GM12878 (cell line): Measurements from ENCODE around the gene C14orf93. TPM values are rescaled to one million over a fixed set of nuclear protein-coding genes. Genes with fewer than 3 reads are reported as not detected.

Experiments
- ASH2L ChIP-seq: fragments of 300-600, 200-600 bp; sonication (generic); IDR thresholded peaks from 2 replicates; pipeline ENCODE4 v1.6.1; 2017; ENCODE audit warnings: low read depth, mild to moderate bottlenecking, borderline replicate concordance
- ATF2 ChIP-seq: IDR thresholded peaks from 2 replicates; pipeline ENCODE4 v1.6.1; 2012; ENCODE audit warnings: low read length, inconsistent platforms
- BHLHE40 ChIP-seq, 2 experiments: fragments of 450-650 bp in 1 of 2; IDR thresholded peaks; 2 replicates each; pipeline ENCODE4 v1.6.1; 2011 to 2017; ENCODE audit warnings: low read depth in 2 of 2, borderline replicate concordance in 1 of 2, improper control_type of control experiment in 1 of 2, low read length in 1 of 2, mild to moderate bottlenecking in 1 of 2
- BMI1 ChIP-seq: fragments of 450-650 bp; IDR thresholded peaks from 2 replicates; pipeline ENCODE4 v1.6.1; 2016; ENCODE audit warnings: mild to moderate bottlenecking, moderate library complexity, borderline replicate concordance
- CREB1 ChIP-seq: IDR thresholded peaks from 2 replicates; pipeline ENCODE4 v1.6.1; 2012; ENCODE audit warnings: low read depth, mild to moderate bottlenecking, inconsistent platforms
- CTCF ChIP-seq, 3 experiments: IDR thresholded peaks in 2 of 3; conservative IDR thresholded peaks in 1 of 3; 2 replicates each; pipeline ENCODE4 v1.5.1; 2011; ENCODE audit warnings: low read depth in 3 of 3, low read length in 3 of 3, mild to moderate bottlenecking in 3 of 3, control low read depth in 2 of 3, moderate library complexity in 2 of 3, inconsistent platforms in 1 of 3, mixed read lengths in 1 of 3; ENCODE audit not compliant: control insufficient read depth in 2 of 3, insufficient read depth in 1 of 3; ENCODE audit errors: extremely low read depth in 1 of 3
- E4F1 ChIP-seq: fragments of 450-650 bp; IDR thresholded peaks from 2 replicates; pipeline ENCODE4 v1.6.1; 2018; ENCODE audit warnings: borderline replicate concordance, mild to moderate bottlenecking; ENCODE audit not compliant: partially characterized antibody
- FOXM1 ChIP-seq: IDR thresholded peaks from 2 replicates; pipeline ENCODE4 v1.6.1; 2012; ENCODE audit warnings: low read depth, mild to moderate bottlenecking, inconsistent platforms, low read length, moderate library complexity
- MAX ChIP-seq: IDR thresholded peaks from 2 replicates; pipeline ENCODE4 v1.6.1; 2012; ENCODE audit warnings: low read depth, low read length, improper control_type of control experiment
- MYB ChIP-seq: fragments of 150-350 bp; IDR thresholded peaks from 2 replicates; pipeline ENCODE4 v1.6.1; 2014; ENCODE audit warnings: mild to moderate bottlenecking, low read depth, low read length, borderline replicate concordance
- POU2F2 ChIP-seq: IDR thresholded peaks from 3 replicates; pipeline ENCODE4 v1.6.1; 2011; ENCODE audit warnings: low read depth, mild to moderate bottlenecking, low read length, borderline replicate concordance
- RUNX3 ChIP-seq: IDR thresholded peaks from 2 replicates; pipeline ENCODE4 v1.6.1; 2012; ENCODE audit warnings: low read length, inconsistent platforms
- SMAD1 ChIP-seq: fragments of 450-650 bp; IDR thresholded peaks from 2 replicates; pipeline ENCODE4 v1.6.1; 2018; ENCODE audit warnings: mild to moderate bottlenecking, low read depth; ENCODE audit not compliant: partially characterized antibody
- SP1 ChIP-seq: IDR thresholded peaks from one replicate; pipeline ENCODE4 v1.6.1; 2011; ENCODE audit warnings: low read depth, low read length
- STAT1 ChIP-seq: fragments of 450-650 bp; conservative IDR thresholded peaks from 2 replicates; pipeline ENCODE4 v1.6.1; 2014; ENCODE audit warnings: antibody characterized with exemption, mild to moderate bottlenecking
- YBX1 ChIP-seq: fragments of 450-650 bp; IDR thresholded peaks from 2 replicates; pipeline ENCODE4 v1.6.1; 2016; ENCODE audit warnings: antibody characterized with exemption
- ZNF384 ChIP-seq: IDR thresholded peaks from 2 replicates; pipeline ENCODE4 v1.6.1; 2012; ENCODE audit warnings: low read depth, mild to moderate bottlenecking, low read length, improper control_type of control experiment, borderline replicate concordance
- ZNF622 ChIP-seq: fragments of 450-650 bp; IDR thresholded peaks from 2 replicates; pipeline ENCODE4 v1.6.1; 2017; ENCODE audit warnings: mild to moderate bottlenecking, inconsistent platforms
- polyA plus RNA-seq, 11 experiments: library from polyadenylated mRNA; depleted of rRNA in 4 of 11; unstranded in 6 of 11; stranded (reverse) in 5 of 11; fragments of >200 nt; fragmentation: Nextera tagmentation in 4 of 11; fragmentation: Illumina TruSeq in 1 of 11; extraction: Ambion mirVana in 4 of 11; extraction: Trizol in 1 of 11; gene quantifications; 1 replicate in 1 of 11; 2 replicates in 10 of 11; pipeline versions ENCODE4 v1.2.1 to v1.2.3, GENCODE V29; 2011 to 2016; ENCODE audit warnings: inconsistent platforms in 2 of 11, missing spikeins in 2 of 11, low read depth in 1 of 11
- total RNA-seq, 4 experiments: library from RNA; depleted of rRNA in 3 of 4; stranded (reverse); fragments of >200 nt in 3 of 4; fragmentation: Illumina TruSeq in 1 of 4; extraction: Trizol in 1 of 4; gene quantifications; 2 replicates each; pipeline versions ENCODE4 v1.2.1 to v1.2.3, GENCODE V29; 2013 to 2021
- TF ChIP-seq, protein P1 (sequence below): fragments of 450-650 bp; IDR thresholded peaks from 2 replicates; pipeline ENCODE4 v1.6.1; 2017; ENCODE audit warnings: mild to moderate bottlenecking, moderate library complexity

The C14orf93 gene
- total and polyA plus RNA-seq, 10 of the 15 experiments (the other 5 are each of a cell fraction or from before 2014, with no cell fraction given): 1.8 to 13.9 (median 10.2) TPM

DNA sequence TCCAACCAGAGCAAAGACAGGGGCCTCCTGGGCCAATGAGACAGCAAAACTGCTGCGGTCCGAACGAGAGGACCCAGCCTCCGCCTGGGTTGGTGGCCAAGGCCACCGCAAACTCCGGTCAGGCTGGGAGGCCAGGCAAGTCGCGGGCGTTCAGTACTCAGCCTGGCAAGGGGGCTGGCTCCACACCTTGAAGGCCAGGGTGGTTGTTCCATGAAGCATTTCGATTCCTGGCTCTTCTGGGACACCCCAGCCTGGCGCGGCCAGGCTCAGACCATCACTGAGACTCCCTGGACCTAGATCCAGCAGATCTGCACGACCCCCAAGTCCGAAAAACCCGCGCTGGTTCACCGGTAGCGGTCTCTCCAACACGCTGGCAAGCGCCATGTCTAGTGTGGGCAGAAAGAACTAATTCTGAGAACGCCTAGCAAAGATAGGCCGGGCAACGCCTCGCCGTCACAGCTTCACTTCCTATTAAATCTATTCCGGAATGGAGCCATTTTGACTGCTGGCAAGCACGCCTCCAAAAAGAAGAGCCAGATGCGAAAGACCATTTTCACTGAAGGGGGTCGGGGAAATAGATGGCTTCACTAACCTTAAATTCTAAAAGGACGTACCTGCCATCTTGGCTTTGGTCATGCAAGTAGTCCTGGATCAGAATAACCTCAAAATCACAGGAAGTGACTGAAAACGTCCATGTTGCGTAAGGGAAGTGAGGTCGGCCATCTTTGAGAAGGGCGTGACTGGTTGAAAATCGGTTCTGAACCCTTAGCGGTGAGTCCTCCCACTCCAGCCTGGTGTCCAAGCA, 24.8 kb upstream of the C14orf93 start, which contains the start of gene PSMB5 (continued):
- no peak for TF ChIP-seq SP1
- TF ChIP-seq YBX1: no peak
- TF ChIP-seq SMAD1: no peak
- no peak for TF ChIP-seq ATF2
- no peak for TF ChIP-seq CTCF (IDR thresholded peaks at IDR 0.05 in 2 of 3, conservative IDR thresholded peaks at IDR 0.05 in 1 of 3; ENCODE audit: control insufficient read depth in 2 of 3, extremely low read depth in 1 of 3, insufficient read depth in 1 of 3, low read depth in 3 of 3, low read length in 3 of 3)
- 0 out of 4 replicates have a peak, but pooled peaks of 1 of the 2 experiments have one; percentile 8 for TF ChIP-seq BHLHE40 (IDR thresholded peaks at IDR 0.05; ENCODE audit: borderline replicate concordance in 1 of 2, low read depth in 2 of 2, low read length in 1 of 2)
- TF ChIP-seq, protein P1, sequence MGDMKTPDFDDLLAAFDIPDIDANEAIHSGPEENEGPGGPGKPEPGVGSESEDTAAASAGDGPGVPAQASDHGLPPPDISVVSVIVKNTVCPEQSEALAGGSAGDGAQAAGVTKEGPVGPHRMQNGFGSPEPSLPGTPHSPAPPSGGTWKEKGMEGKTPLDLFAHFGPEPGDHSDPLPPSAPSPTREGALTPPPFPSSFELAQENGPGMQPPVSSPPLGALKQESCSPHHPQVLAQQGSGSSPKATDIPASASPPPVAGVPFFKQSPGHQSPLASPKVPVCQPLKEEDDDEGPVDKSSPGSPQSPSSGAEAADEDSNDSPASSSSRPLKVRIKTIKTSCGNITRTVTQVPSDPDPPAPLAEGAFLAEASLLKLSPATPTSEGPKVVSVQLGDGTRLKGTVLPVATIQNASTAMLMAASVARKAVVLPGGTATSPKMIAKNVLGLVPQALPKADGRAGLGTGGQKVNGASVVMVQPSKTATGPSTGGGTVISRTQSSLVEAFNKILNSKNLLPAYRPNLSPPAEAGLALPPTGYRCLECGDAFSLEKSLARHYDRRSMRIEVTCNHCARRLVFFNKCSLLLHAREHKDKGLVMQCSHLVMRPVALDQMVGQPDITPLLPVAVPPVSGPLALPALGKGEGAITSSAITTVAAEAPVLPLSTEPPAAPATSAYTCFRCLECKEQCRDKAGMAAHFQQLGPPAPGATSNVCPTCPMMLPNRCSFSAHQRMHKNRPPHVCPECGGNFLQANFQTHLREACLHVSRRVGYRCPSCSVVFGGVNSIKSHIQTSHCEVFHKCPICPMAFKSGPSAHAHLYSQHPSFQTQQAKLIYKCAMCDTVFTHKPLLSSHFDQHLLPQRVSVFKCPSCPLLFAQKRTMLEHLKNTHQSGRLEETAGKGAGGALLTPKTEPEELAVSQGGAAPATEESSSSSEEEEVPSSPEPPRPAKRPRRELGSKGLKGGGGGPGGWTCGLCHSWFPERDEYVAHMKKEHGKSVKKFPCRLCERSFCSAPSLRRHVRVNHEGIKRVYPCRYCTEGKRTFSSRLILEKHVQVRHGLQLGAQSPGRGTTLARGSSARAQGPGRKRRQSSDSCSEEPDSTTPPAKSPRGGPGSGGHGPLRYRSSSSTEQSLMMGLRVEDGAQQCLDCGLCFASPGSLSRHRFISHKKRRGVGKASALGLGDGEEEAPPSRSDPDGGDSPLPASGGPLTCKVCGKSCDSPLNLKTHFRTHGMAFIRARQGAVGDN: no peak
- peak; percentile 62 for TF ChIP-seq RUNX3
- TF ChIP-seq ZNF384: no peak
- TF ChIP-seq FOXM1: no peak
- TF ChIP-seq ZNF622: no peak
- peak; percentile 53 for TF ChIP-seq E4F1
- TF ChIP-seq MAX: peak; percentile 18; the same call in 1 of the 2 replicates
- TF ChIP-seq BMI1: 0 out of 2 replicates have a peak, but pooled peaks have one; percentile 54
- TF ChIP-seq POU2F2: peak; percentile 34; the same call in 2 of the 3 replicates
- TF ChIP-seq MYB: no peak
- TF ChIP-seq ASH2L: no peak
- peak; percentile 97 for TF ChIP-seq CREB1
- 0 out of 2 replicates have a peak, but pooled peaks have one; percentile 64 for TF ChIP-seq STAT1
